K562 (cell line): ENCODE data around the gene PTH2. TPM values are rescaled to one million over a fixed set of nuclear protein-coding genes. Genes with fewer than 3 reads are reported as not detected.

Experiments
- ATAC-seq: fragments of 200-7000 bp; cut with Tn5 transposase; 3 replicates; pipeline ENCODE4 v1.9.1; 2020; ENCODE audit warnings: moderate library complexity
- BruUV-seq: library from RNA; stranded (reverse); fragments of 400-500 nt; replicated peaks from 2 replicates; lab custom pipeline; 2021; lab: Mats Ljungman, UMichigan
- CTCF ChIA-PET: fragments of 300-600 bp; formaldehyde crosslinking; extraction: SDS; loops from one replicate; lab custom pipeline; 2021; ENCODE audit warnings: low intra/inter-chr PET ratio; lab: Yijun Ruan, JAX
- POLR2A ChIA-PET: fragments of 300-600, 350-650 bp; sonication (Branson Sonifier 250); formaldehyde crosslinking; extraction: SDS; loops from one replicate; lab custom pipeline; 2021; ENCODE audit warnings: antibody characterized with exemption, inconsistent platforms; lab: Yijun Ruan, JAX
- DNase-seq, 4 experiments: peaks; one replicate each; pipeline versions ENCODE4 v3.0.0 to v3.0.0-alpha.2; 2011 to 2018; ENCODE audit warnings: low spot score in 3 of 4, mixed read lengths in 3 of 4; ENCODE audit errors: extremely low read depth in 1 of 4
- FAIRE-seq: peaks from 2 replicates; lab custom pipeline; 2011; peaks lifted over from hg19 to GRCh38; lab: Jason Lieb, UNC
- H2AFZ ChIP-seq: 2 replicates; pipeline ENCODE4 v1.6.0; 2011; ENCODE audit warnings: low read depth, low read length, control low read depth, inconsistent platforms
- H3K27ac ChIP-seq: fragments of 200-600 bp; 3 replicates; pipeline ENCODE4 v1.8.0; 2011; ENCODE audit warnings: low read depth, mild to moderate bottlenecking, control low read depth, inconsistent platforms, low read length, moderate library complexity, mixed read lengths; ENCODE audit errors: extremely low read depth
- H3K27me3 ChIP-seq, 2 experiments: fragments of 300-600 bp in 1 of 2; 2 replicates in 1 of 2; 3 replicates in 1 of 2; pipeline versions ENCODE4 v1.6.0 to v1.8.0; 2011; ENCODE audit warnings: inconsistent platforms in 2 of 2, low read length in 2 of 2, mild to moderate bottlenecking in 1 of 2, mixed read lengths in 1 of 2, moderate library complexity in 1 of 2; ENCODE audit not compliant: control insufficient read depth in 2 of 2, insufficient read depth in 2 of 2
- H3K36me3 ChIP-seq: fragments of 300-600 bp; 3 replicates; pipeline ENCODE4 v1.8.0; 2011; ENCODE audit warnings: mild to moderate bottlenecking, low read length, inconsistent platforms; ENCODE audit not compliant: control insufficient read depth, insufficient read depth
- H3K4me1 ChIP-seq, 2 experiments: fragments of 200-600 bp in 1 of 2; replicated peaks in 1 of 2; 2 replicates in 1 of 2; 3 replicates in 1 of 2; pipeline versions ENCODE4 v1.5.1 to v1.8.0; 2011; ENCODE audit warnings: inconsistent platforms in 2 of 2, low read length in 2 of 2, mild to moderate bottlenecking in 1 of 2, mixed read lengths in 1 of 2, moderate library complexity in 1 of 2; ENCODE audit not compliant: control insufficient read depth in 2 of 2, insufficient read depth in 2 of 2
- H3K4me2 ChIP-seq: 2 replicates; pipeline ENCODE4 v1.6.1; 2011; ENCODE audit warnings: low read length, control low read depth, inconsistent platforms, mixed read lengths; ENCODE audit not compliant: insufficient read depth
- H3K4me3 ChIP-seq: fragments of 200-600 bp; sonication (generic), shearing (Covaris generic); 2 replicates; pipeline ENCODE4 v1.5.1; 2016; ENCODE audit warnings: control low read depth, inconsistent platforms
- H3K79me2 ChIP-seq: fragments of 200-600 bp; 3 replicates; pipeline ENCODE4 v1.8.0; 2011; ENCODE audit warnings: low read length, inconsistent platforms; ENCODE audit not compliant: control insufficient read depth, insufficient read depth
- H3K9ac ChIP-seq, 2 experiments: 2 replicates each; pipeline versions ENCODE4 v1.6.0 to v1.6.1; 2011; ENCODE audit warnings: low read depth in 2 of 2, low read length in 2 of 2, control low read depth in 1 of 2, inconsistent platforms in 1 of 2, mild to moderate bottlenecking in 1 of 2, mixed read lengths in 1 of 2; ENCODE audit not compliant: insufficient read depth in 1 of 2
- H3K9me1 ChIP-seq: one replicate; pipeline ENCODE4 v1.6.0; 2011; ENCODE audit warnings: inconsistent platforms, mild to moderate bottlenecking, low read length, moderate library complexity; ENCODE audit not compliant: control insufficient read depth, insufficient read depth
- H3K9me3 ChIP-seq: replicated peaks from 2 replicates; pipeline ENCODE4 v1.5.1; 2011; ENCODE audit warnings: low read depth, low read length, inconsistent platforms; ENCODE audit not compliant: control insufficient read depth, insufficient read depth
- H4K20me1 ChIP-seq: replicated peaks from 2 replicates; pipeline ENCODE4 v1.6.1; 2011; ENCODE audit warnings: low read length, inconsistent platforms, mixed read lengths; ENCODE audit not compliant: control insufficient read depth, insufficient read depth
- COPS2 ChIP-seq: fragments of 450-650 bp; conservative IDR thresholded peaks from 2 replicates; pipeline ENCODE4 v1.6.1; 2016; ENCODE audit warnings: mild to moderate bottlenecking, moderate library complexity
- NBN ChIP-seq: fragments of 450-650 bp; IDR thresholded peaks from 2 replicates; pipeline ENCODE4 v1.6.1; 2016; ENCODE audit warnings: low read depth, mild to moderate bottlenecking
- ZNF212 ChIP-seq: fragments of 450-650 bp; formaldehyde crosslinking; IDR thresholded peaks from 2 replicates; pipeline ENCODE4 v1.4.0; 2020; ENCODE audit warnings: mild to moderate bottlenecking
- WGBS: fragments of 100-300 bp; shearing (Covaris generic); methylation state at CpG from one replicate; pipeline ENCODE4 v1.1.6; 2016; ENCODE audit warnings: low coverage, mixed read lengths; ENCODE audit not compliant: insufficient coverage; ENCODE audit errors: missing lambda C conversion rate; 5-methylcytosine and 5-hydroxymethylcytosine counted together
- in situ Hi-C: fragments of 300-500 bp; cut with MboI; formaldehyde crosslinking; loops from 4 replicates; pipeline ENCODE4 v1.15.0; 2018; ENCODE audit warnings: inconsistent platforms, mixed read lengths
- intact Hi-C: fragments of 100-400 bp; cut with micrococcal nuclease; formaldehyde crosslinking; loops from 2 replicates; pipeline ENCODE4 v1.14.2; 2022
- polyA plus RNA-seq, 8 experiments: library from polyadenylated mRNA; depleted of rRNA in 4 of 8; stranded (reverse) in 5 of 8; unstranded in 3 of 8; fragments of >200 nt; fragmentation: Nextera tagmentation in 2 of 8; fragmentation: Illumina TruSeq in 1 of 8; extraction: Ambion mirVana in 2 of 8; extraction: Trizol in 1 of 8; gene quantifications; 2 replicates each; pipeline versions ENCODE4 v1.2.1 to v1.2.3, GENCODE V29; 2011 to 2014; ENCODE audit warnings: inconsistent platforms in 1 of 8, missing spikeins in 1 of 8
- total RNA-seq, 7 experiments: library from RNA; depleted of rRNA in 6 of 7; stranded (reverse); fragments of >200 nt in 6 of 7; fragmentation: Illumina TruSeq in 2 of 7; extraction: Trizol in 2 of 7; gene quantifications; 2 replicates each; pipeline versions ENCODE4 v1.2.1 to v1.2.3, GENCODE V29; 2011 to 2021; ENCODE audit warnings: low replicate concordance in 1 of 7
- TF ChIP-seq, protein P1 (sequence below): IDR thresholded peaks from 3 replicates; pipeline ENCODE4 v1.6.1; 2011; ENCODE audit warnings: borderline replicate concordance, mild to moderate bottlenecking, moderate library complexity; ENCODE audit not compliant: insufficient read length; ENCODE audit errors: extremely low read depth
- TF ChIP-seq, protein P2 (sequence below): fragments of 250-450 bp; sonication (Bioruptor Pico); IDR thresholded peaks from 2 replicates; pipeline ENCODE4 v1.5.0; 2021

Gene PTH2
- total and polyA plus RNA-seq, 9 of the 15 experiments (the other 6 are each of a cell fraction or from before 2014, with no cell fraction given), result 1.3 TPM; not detected in 8

GRCh38 chr19:49389406-49389805, 33.8 kb downstream of the PTH2 start:
- Histone ChIP-seq H2AFZ (no peak overlapping the region), H4K20me1 (no peaks in the 10 kb centered on the region), H3K9ac (no peak overlapping the region), H3K36me3 (no peaks in the 10 kb centered on the region), H3K4me3 (no peak overlapping the region), H3K27me3 (no peaks in the 10 kb centered on the region), H3K4me2 (no peak overlapping the region), H3K27ac (no peak overlapping the region), H3K9me1 (no peaks in the 10 kb centered on the region), H3K9me3 (0 out of 2 replicates have a peak, but pooled peaks cover 3% of the 10 kb centered on the region), H3K79me2 (no peaks in the 10 kb centered on the region), H3K4me1 (peaks cover 7 to 37% of the 10 kb centered on the region in 2 experiments; a peak in 4 of 5 replicates)
- no TSS peak for BruUV-seq
- intact Hi-C loops (no loop called here), in situ Hi-C loops (no loop called here)
- TF ChIP-seq, protein P1, sequence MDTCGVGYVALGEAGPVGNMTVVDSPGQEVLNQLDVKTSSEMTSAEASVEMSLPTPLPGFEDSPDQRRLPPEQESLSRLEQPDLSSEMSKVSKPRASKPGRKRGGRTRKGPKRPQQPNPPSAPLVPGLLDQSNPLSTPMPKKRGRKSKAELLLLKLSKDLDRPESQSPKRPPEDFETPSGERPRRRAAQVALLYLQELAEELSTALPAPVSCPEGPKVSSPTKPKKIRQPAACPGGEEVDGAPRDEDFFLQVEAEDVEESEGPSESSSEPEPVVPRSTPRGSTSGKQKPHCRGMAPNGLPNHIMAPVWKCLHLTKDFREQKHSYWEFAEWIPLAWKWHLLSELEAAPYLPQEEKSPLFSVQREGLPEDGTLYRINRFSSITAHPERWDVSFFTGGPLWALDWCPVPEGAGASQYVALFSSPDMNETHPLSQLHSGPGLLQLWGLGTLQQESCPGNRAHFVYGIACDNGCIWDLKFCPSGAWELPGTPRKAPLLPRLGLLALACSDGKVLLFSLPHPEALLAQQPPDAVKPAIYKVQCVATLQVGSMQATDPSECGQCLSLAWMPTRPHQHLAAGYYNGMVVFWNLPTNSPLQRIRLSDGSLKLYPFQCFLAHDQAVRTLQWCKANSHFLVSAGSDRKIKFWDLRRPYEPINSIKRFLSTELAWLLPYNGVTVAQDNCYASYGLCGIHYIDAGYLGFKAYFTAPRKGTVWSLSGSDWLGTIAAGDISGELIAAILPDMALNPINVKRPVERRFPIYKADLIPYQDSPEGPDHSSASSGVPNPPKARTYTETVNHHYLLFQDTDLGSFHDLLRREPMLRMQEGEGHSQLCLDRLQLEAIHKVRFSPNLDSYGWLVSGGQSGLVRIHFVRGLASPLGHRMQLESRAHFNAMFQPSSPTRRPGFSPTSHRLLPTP, result no peak
- TF ChIP-seq NBN (no peak), ZNF212 (no peak), COPS2 (no peak)
- TF ChIP-seq, protein P2, sequence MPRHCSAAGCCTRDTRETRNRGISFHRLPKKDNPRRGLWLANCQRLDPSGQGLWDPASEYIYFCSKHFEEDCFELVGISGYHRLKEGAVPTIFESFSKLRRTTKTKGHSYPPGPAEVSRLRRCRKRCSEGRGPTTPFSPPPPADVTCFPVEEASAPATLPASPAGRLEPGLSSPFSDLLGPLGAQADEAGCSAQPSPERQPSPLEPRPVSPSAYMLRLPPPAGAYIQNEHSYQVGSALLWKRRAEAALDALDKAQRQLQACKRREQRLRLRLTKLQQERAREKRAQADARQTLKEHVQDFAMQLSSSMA (CRISPR knock-in tag), result no peak
- WGBS, result 52% methylated on average over 20 of the region's 20 CpGs
- CTCF ChIA-PET, result no interaction called here
- no peak for DNase-seq
- ATAC-seq, result no peak
- POLR2A ChIA-PET, result interaction anchor here (0.6 to 1.7 kb wide), 2 partner anchors 21 to 22 kb away, joined by 5 to 6 read pairs; no protein-coding TSS in a partner anchor
- no peak for FAIRE-seq
